OCI-LY1 (cell line): ENCODE measurements around the gene BDH1.

ENCODE experiments used
- H2AFZ ChIP-seq: fragments of 200-600 bp; sonication (generic), shearing (Covaris generic); 2 replicates; pipeline ENCODE4 v1.6.0; 2014; ENCODE audit warnings: antibody characterized with exemption, mild to moderate bottlenecking, low read length
- H3F3A ChIP-seq: fragments of 200-600 bp; sonication (generic), shearing (Covaris generic); 2 replicates; pipeline ENCODE4 v1.6.0; 2014; ENCODE audit warnings: mild to moderate bottlenecking, antibody characterized with exemption, low read length, moderate library complexity; ENCODE audit not compliant: insufficient read depth
- H3K27ac ChIP-seq: fragments of 200-600 bp; sonication (generic); 2 replicates; pipeline ENCODE4 v1.5.1; 2014; ENCODE audit warnings: low read length, mixed run types, mild to moderate bottlenecking, low read depth; ENCODE audit not compliant: poor library complexity, severe bottlenecking
- H3K27me3 ChIP-seq: fragments of 200-600 bp; sonication (generic); 2 replicates; pipeline ENCODE4 v1.6.0; 2014; ENCODE audit warnings: antibody characterized with exemption, mild to moderate bottlenecking, low read length, moderate library complexity; ENCODE audit not compliant: insufficient read depth
- H3K36me3 ChIP-seq: fragments of 200-600 bp; sonication (generic); 2 replicates; pipeline ENCODE4 v1.6.1; 2014; ENCODE audit warnings: mild to moderate bottlenecking, antibody characterized with exemption, low read length, moderate library complexity, mixed read lengths; ENCODE audit not compliant: insufficient read depth
- H3K4me1 ChIP-seq: fragments of 200-600 bp; sonication (generic); 2 replicates; pipeline ENCODE4 v1.5.1; 2014; ENCODE audit warnings: mild to moderate bottlenecking, low read length, moderate library complexity; ENCODE audit not compliant: insufficient read depth, severe bottlenecking
- H3K4me2 ChIP-seq: fragments of 200-600 bp; sonication (generic), shearing (Covaris generic); 2 replicates; pipeline ENCODE4 v1.6.1; 2014; ENCODE audit warnings: low read length
- H3K4me3 ChIP-seq: fragments of 200-600 bp; sonication (generic); 2 replicates; pipeline ENCODE4 v1.5.1; 2014; ENCODE audit warnings: low read length, low read depth, mild to moderate bottlenecking, mixed read lengths; ENCODE audit not compliant: poor library complexity, severe bottlenecking
- H3K79me2 ChIP-seq: fragments of 200-600 bp; shearing (Covaris generic); 2 replicates; pipeline ENCODE4 v1.6.1; 2016; ENCODE audit warnings: mixed run types, low read length, mixed read lengths; ENCODE audit not compliant: insufficient read depth
- H3K9ac ChIP-seq: fragments of 200-600 bp; sonication (generic), shearing (Covaris generic); 2 replicates; pipeline ENCODE4 v1.6.1; 2014; ENCODE audit warnings: mild to moderate bottlenecking, low read length, mixed read lengths
- H3K9me2 ChIP-seq: fragments of 200-600 bp; sonication (generic), shearing (Covaris generic); 2 replicates; pipeline ENCODE4 v1.6.1; 2014; ENCODE audit warnings: low read depth, mild to moderate bottlenecking, low read length, mixed read lengths
- H3K9me3 ChIP-seq: fragments of 200-600 bp; shearing (Covaris generic); 2 replicates; pipeline ENCODE4 v1.6.1; 2014; ENCODE audit warnings: low read length, mixed read lengths
- H4K20me1 ChIP-seq: fragments of 200-600 bp; sonication (generic), shearing (Covaris generic); 2 replicates; pipeline ENCODE4 v1.6.0; 2016; ENCODE audit warnings: mild to moderate bottlenecking, low read length; ENCODE audit not compliant: insufficient read depth
- EZH2 ChIP-seq: fragments of 200-600 bp; sonication (generic), shearing (Covaris generic); IDR thresholded peaks from 2 replicates; pipeline ENCODE4 v1.8.0; 2017; ENCODE audit warnings: borderline replicate concordance, mixed run types, mild to moderate bottlenecking, antibody characterized with exemption, low read length, moderate library complexity, mixed read lengths
- TF ChIP-seq, protein P1 (sequence below): fragments of 200-600 bp; sonication (generic), shearing (Covaris generic); IDR thresholded peaks from 2 replicates; pipeline ENCODE4 v1.5.1; 2017; ENCODE audit warnings: mild to moderate bottlenecking, antibody characterized with exemption, low read length, moderate library complexity, mixed read lengths

Gene BDH1

DNA sequence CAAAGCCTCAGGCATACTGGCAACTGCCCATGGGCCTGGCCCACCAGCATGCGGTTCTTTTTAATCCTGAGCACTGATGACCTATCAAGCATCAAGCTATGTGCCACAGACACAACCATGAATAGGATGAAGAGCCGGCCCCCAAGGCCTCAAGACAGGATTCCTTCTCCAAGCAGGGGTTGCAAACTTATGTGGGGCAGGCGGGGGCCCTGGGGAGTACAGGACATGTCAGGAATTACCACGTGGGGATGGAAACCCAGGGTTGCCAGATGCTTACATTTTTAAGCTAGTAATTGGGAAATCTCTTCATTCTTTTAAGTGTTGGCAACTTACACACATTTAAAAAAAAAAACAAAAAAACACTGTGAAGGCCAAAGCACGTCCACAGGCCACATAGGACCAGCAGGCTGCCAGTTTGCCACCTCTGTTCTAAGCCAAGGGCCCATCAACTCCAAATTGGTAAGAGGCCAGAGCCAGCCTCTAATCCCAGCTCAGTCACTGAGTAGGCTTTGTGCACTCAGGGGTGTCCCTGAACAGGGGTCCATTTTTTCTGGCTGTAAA, 32.8 kb downstream of the BDH1 start:
- peaks cover 38% of the 10 kb centered on the region; the same call in 1 of the 2 replicates for H3K36me3 ChIP-seq
- H3K9me3 ChIP-seq: no peaks in the 10 kb centered on the region
- H3K27ac ChIP-seq: no peak overlapping the region

DNA sequence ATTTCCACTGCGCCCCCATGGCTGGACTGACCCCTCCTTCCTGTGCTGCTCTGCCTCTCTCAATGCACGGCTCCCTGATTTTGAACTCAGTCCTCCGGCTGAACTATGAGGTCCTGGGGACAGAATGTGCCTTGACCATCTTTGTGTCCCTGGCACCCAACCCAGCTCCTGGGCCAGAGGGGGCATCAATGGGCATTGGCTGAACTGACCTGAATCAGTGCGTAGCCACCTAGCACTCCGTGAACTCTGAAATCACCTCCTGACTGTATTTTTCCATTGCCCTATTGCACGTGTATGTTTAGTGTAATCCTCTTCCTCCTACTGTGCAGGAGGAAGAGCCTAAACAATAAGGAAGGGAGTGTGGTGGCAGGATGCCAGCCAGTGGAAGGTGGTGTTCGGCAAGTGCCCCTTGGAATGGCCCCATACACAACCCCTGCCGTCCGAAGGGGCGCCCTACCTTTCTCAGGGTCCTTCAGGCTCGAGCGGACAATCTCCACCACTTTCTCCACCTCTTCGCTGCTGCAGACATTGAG, 33.5 kb downstream of the BDH1 start:
- Histone ChIP-seq H3K4me2 (no peak overlapping the region), H3K4me1 (peaks cover 2% of the 10 kb centered on the region), H3K9me2 (no peaks in the 10 kb centered on the region), H2AFZ (no peak overlapping the region), H3K4me3 (no peak overlapping the region), H3K27me3 (no peaks in the 10 kb centered on the region), H3K9ac (no peak overlapping the region), H3F3A (0 out of 2 replicates have a peak, but pooled peaks cover 5% of the 10 kb centered on the region), H3K9me3 (no peaks in the 10 kb centered on the region), H3K27ac (no peak overlapping the region), H4K20me1 (no peaks in the 10 kb centered on the region), H3K79me2 (no peaks in the 10 kb centered on the region), H3K36me3 (peaks cover 33% of the 10 kb centered on the region; the same call in 1 of the 2 replicates)
- TF ChIP-seq, protein P1, sequence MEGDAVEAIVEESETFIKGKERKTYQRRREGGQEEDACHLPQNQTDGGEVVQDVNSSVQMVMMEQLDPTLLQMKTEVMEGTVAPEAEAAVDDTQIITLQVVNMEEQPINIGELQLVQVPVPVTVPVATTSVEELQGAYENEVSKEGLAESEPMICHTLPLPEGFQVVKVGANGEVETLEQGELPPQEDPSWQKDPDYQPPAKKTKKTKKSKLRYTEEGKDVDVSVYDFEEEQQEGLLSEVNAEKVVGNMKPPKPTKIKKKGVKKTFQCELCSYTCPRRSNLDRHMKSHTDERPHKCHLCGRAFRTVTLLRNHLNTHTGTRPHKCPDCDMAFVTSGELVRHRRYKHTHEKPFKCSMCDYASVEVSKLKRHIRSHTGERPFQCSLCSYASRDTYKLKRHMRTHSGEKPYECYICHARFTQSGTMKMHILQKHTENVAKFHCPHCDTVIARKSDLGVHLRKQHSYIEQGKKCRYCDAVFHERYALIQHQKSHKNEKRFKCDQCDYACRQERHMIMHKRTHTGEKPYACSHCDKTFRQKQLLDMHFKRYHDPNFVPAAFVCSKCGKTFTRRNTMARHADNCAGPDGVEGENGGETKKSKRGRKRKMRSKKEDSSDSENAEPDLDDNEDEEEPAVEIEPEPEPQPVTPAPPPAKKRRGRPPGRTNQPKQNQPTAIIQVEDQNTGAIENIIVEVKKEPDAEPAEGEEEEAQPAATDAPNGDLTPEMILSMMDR: no peak
- TF ChIP-seq EZH2: no peak

More for the DNA sequence above, 32.8 kb downstream of the BDH1 start:
- Histone ChIP-seq H4K20me1 (no peaks in the 10 kb centered on the region), H3F3A (0 out of 2 replicates have a peak, but pooled peaks cover 5% of the 10 kb centered on the region), H3K4me2 (no peak overlapping the region), H3K4me1 (no peaks in the 10 kb centered on the region), H3K9me2 (no peaks in the 10 kb centered on the region), H3K9ac (no peak overlapping the region), H3K27me3 (no peaks in the 10 kb centered on the region), H3K4me3 (no peak overlapping the region), H2AFZ (no peak overlapping the region), H3K79me2 (no peaks in the 10 kb centered on the region)
- TF ChIP-seq, protein P1: no peak
- TF ChIP-seq EZH2: no peak

DNA sequence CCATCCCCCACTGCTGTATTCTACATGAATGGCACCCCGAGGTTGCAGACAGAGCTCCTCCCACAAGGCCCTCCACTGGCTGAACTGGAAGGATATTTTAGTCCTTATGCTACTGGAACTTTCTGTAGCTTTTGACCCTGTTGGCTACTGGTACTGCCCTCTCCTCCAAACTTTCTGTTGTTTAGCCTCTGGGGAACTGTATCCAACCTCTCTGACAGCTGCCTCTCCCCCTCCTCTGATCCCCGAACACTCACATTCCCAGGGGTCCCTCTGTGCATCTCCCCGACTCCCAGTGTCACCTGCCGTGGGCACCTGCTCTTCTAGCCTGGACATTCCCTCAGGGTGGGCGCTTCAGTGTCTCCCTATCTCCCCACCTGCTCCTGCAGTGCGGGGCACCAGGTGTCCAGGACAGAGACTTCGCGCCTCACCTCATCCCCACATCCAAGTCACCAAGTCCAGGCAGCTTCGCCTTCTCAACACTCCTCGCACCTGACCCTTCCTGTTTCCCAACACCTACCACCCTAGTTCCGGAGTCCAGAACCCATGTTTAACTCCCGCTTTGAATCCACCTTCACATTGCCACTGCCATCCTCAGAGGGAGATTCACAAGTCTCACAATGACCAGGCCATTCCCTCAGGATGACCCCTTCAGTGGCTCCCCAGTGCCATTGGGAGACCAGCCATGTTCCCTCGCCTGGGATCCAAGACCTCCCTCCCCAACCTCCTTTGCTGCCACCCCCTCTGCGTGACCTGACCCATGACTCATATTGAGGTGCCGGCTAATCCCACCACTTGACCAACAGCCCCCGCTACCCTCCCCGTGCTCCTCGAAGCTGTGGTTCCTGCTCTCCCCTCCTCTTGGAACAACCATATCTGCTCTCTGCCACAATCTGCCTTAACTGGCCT, 34.2 kb downstream of the BDH1 start:
- H3K27ac ChIP-seq: no peak overlapping the region
- no peaks in the 10 kb centered on the region for H4K20me1 ChIP-seq
- no peak overlapping the region for H3K4me3 ChIP-seq
- peaks cover 32% of the 10 kb centered on the region; the same call in 1 of the 2 replicates for H3K36me3 ChIP-seq
- no peak overlapping the region for H3K9ac ChIP-seq
- no peak overlapping the region for H3K4me2 ChIP-seq
- H3F3A ChIP-seq: 0 out of 2 replicates have a peak, but pooled peaks cover 5% of the 10 kb centered on the region
- H3K9me2 ChIP-seq: no peaks in the 10 kb centered on the region
- H3K27me3 ChIP-seq: no peaks in the 10 kb centered on the region
- H3K9me3 ChIP-seq: no peaks in the 10 kb centered on the region
- peaks cover 8% of the 10 kb centered on the region for H3K4me1 ChIP-seq
- H3K79me2 ChIP-seq: no peaks in the 10 kb centered on the region
- H2AFZ ChIP-seq: no peak overlapping the region
- TF ChIP-seq EZH2: no peak
- TF ChIP-seq, protein P1: no peak
